ENCODE results near the gene PLB1. TPM values are rescaled to one million over a fixed set of nuclear protein-coding genes. Genes with fewer than 3 reads are reported as not detected.
A peak's percentile ranks its signal among the peaks of the same experiment; 100 is the strongest.

PLB1 gene
- polyA plus RNA-seq, 2 of the 4 experiments (the other 2 are of a cell fraction), result 0.26 to 1.4 TPM

DNA sequence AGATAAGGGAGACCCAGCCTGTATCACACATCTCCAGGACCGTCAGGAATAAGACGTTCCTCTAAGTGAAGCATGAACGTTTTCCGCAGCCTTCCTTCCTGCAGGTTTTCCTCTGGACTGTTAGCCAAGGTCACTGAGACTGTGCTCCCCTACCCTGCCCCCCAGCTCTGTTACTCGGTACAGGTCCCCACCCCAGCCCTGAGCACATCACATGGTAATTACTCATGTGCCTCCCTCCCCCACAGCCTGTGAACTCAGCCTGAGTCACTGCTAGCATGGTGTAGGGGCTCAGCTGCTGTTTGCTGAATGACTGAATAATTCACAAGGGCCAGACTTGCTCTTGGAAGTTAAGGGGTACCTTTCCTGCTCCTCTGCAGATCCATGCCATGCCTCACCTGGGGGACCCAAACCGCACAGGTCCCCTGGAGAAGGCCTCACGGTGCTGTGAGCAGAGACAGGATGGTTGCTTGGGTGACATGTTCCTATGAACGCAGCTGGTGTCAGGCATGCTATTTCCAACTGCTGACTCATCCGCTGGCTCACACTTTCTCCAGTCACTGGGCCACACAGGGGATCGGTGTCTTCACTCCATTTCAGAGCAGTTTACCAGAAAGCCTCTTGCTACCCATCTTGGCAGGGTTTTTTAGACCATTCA is 88.2 kb downstream of the PLB1 start:
- POLR2A ChIA-PET, result interaction anchor here (0.9 to 3.4 kb wide), 7 partner anchors 10 to 286 kb away, joined by 3 to 31 read pairs (median 7); partner anchors contain the start of genes PPP1CB and TRMT61B
- H3K4me2 ChIP-seq, result peak overlapping the region; percentile 85
- peak; percentile 94 for ATAC-seq
- CTCF ChIA-PET, result interaction anchor here (1.0 to 11.9 kb wide), 10 partner anchors 9 to 192 kb away, joined by 3 to 155 read pairs (median 4); no protein-coding TSS in a partner anchor
- TF ChIP-seq FOSL2 (IDR thresholded peaks at IDR 0.05), result peak; percentile 100
- TF ChIP-seq FOSL2 (CRISPR knock-in tag; IDR thresholded peaks at IDR 0.05), result peak; percentile 99
- peak; percentile 99 for TF ChIP-seq JUNB (IDR thresholded peaks at IDR 0.05)
- TF ChIP-seq HOXB5 (CRISPR knock-in tag; IDR thresholded peaks at IDR 0.05), result no peak
- TF ChIP-seq NR3C1 (IDR thresholded peaks at IDR 0.05), result no peak
- TF ChIP-seq CEBPB (IDR thresholded peaks at IDR 0.05), result peak in 1 of 2 experiments; percentile 67; a peak in 1 of 4 replicates
- peak; percentile 75 for TF ChIP-seq MYC (IDR thresholded peaks at IDR 0.05; ENCODE audit: borderline replicate concordance, low read length)
- peak; percentile 59; the same call in 1 of the 2 replicates for TF ChIP-seq BHLHE40 (IDR thresholded peaks at IDR 0.05; ENCODE audit: low read depth, low read length)
- peak; percentile 37; the same call in 1 of the 2 replicates for TF ChIP-seq NFE2L2 (conservative IDR thresholded peaks at IDR 0.05; ENCODE audit: low read length)
- TF ChIP-seq HEYL (CRISPR knock-in tag; IDR thresholded peaks at IDR 0.05), result no peak
- no peak for TF ChIP-seq RNF2 (IDR thresholded peaks at IDR 0.05; ENCODE audit: borderline replicate concordance, low read depth)
- TF ChIP-seq JUN (IDR thresholded peaks at IDR 0.05), result peak; percentile 97
- TF ChIP-seq RAD21 (conservative IDR thresholded peaks at IDR 0.05 in 1 of 2, IDR thresholded peaks at IDR 0.05 in 1 of 2), result peak in 1 of 2 experiments; percentile 41; a peak in 3 of 5 replicates
- TF ChIP-seq, protein P1, sequence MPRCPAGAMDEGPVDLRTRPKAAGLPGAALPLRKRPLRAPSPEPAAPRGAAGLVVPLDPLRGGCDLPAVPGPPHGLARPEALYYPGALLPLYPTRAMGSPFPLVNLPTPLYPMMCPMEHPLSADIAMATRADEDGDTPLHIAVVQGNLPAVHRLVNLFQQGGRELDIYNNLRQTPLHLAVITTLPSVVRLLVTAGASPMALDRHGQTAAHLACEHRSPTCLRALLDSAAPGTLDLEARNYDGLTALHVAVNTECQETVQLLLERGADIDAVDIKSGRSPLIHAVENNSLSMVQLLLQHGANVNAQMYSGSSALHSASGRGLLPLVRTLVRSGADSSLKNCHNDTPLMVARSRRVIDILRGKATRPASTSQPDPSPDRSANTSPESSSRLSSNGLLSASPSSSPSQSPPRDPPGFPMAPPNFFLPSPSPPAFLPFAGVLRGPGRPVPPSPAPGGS (IDR thresholded peaks at IDR 0.05), result 0 out of 3 replicates have a peak, but pooled peaks have one; percentile 51
- TF ChIP-seq SMC3 (IDR thresholded peaks at IDR 0.05), result peak; percentile 48
- TF ChIP-seq, protein P2, sequence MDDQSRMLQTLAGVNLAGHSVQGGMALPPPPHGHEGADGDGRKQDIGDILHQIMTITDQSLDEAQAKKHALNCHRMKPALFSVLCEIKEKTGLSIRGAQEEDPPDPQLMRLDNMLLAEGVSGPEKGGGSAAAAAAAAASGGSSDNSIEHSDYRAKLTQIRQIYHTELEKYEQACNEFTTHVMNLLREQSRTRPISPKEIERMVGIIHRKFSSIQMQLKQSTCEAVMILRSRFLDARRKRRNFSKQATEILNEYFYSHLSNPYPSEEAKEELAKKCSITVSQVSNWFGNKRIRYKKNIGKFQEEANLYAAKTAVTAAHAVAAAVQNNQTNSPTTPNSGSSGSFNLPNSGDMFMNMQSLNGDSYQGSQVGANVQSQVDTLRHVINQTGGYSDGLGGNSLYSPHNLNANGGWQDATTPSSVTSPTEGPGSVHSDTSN (IDR thresholded peaks at IDR 0.05), result peak; percentile 87
- TF ChIP-seq, protein P3, sequence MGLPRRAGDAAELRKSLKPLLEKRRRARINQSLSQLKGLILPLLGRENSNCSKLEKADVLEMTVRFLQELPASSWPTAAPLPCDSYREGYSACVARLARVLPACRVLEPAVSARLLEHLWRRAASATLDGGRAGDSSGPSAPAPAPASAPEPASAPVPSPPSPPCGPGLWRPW (IDR thresholded peaks at IDR 0.05), result no peak
- peak; percentile 85 to 87; a peak in 3 of 5 replicates for TF ChIP-seq EP300 (IDR thresholded peaks at IDR 0.05)
- TF ChIP-seq, protein P4, sequence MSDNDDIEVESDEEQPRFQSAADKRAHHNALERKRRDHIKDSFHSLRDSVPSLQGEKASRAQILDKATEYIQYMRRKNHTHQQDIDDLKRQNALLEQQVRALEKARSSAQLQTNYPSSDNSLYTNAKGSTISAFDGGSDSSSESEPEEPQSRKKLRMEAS (IDR thresholded peaks at IDR 0.05), result peak; percentile 97
- TF ChIP-seq RARB (CRISPR knock-in tag; IDR thresholded peaks at IDR 0.05), result peak; percentile 3; the same call in 1 of the 2 replicates
- 0 out of 2 replicates have a peak, but pooled peaks have one; percentile 35 for TF ChIP-seq NPAS2 (CRISPR knock-in tag; IDR thresholded peaks at IDR 0.05; ENCODE audit: borderline replicate concordance)
- TF ChIP-seq, protein P5, sequence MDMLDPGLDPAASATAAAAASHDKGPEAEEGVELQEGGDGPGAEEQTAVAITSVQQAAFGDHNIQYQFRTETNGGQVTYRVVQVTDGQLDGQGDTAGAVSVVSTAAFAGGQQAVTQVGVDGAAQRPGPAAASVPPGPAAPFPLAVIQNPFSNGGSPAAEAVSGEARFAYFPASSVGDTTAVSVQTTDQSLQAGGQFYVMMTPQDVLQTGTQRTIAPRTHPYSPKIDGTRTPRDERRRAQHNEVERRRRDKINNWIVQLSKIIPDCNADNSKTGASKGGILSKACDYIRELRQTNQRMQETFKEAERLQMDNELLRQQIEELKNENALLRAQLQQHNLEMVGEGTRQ (IDR thresholded peaks at IDR 0.05), result peak; percentile 67
- peak; percentile 94 for TF ChIP-seq MAFK (IDR thresholded peaks at IDR 0.05; ENCODE audit: partially characterized antibody)
- TF ChIP-seq, protein P6, sequence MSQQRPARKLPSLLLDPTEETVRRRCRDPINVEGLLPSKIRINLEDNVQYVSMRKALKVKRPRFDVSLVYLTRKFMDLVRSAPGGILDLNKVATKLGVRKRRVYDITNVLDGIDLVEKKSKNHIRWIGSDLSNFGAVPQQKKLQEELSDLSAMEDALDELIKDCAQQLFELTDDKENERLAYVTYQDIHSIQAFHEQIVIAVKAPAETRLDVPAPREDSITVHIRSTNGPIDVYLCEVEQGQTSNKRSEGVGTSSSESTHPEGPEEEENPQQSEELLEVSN (IDR thresholded peaks at IDR 0.05; ENCODE audit: borderline replicate concordance, low read depth), result no peak
- TF ChIP-seq, protein P7, sequence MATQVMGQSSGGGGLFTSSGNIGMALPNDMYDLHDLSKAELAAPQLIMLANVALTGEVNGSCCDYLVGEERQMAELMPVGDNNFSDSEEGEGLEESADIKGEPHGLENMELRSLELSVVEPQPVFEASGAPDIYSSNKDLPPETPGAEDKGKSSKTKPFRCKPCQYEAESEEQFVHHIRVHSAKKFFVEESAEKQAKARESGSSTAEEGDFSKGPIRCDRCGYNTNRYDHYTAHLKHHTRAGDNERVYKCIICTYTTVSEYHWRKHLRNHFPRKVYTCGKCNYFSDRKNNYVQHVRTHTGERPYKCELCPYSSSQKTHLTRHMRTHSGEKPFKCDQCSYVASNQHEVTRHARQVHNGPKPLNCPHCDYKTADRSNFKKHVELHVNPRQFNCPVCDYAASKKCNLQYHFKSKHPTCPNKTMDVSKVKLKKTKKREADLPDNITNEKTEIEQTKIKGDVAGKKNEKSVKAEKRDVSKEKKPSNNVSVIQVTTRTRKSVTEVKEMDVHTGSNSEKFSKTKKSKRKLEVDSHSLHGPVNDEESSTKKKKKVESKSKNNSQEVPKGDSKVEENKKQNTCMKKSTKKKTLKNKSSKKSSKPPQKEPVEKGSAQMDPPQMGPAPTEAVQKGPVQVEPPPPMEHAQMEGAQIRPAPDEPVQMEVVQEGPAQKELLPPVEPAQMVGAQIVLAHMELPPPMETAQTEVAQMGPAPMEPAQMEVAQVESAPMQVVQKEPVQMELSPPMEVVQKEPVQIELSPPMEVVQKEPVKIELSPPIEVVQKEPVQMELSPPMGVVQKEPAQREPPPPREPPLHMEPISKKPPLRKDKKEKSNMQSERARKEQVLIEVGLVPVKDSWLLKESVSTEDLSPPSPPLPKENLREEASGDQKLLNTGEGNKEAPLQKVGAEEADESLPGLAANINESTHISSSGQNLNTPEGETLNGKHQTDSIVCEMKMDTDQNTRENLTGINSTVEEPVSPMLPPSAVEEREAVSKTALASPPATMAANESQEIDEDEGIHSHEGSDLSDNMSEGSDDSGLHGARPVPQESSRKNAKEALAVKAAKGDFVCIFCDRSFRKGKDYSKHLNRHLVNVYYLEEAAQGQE (IDR thresholded peaks at IDR 0.05), result no peak
- no peak for TF ChIP-seq HOXB13 (CRISPR knock-in tag; IDR thresholded peaks at IDR 0.05; ENCODE audit: low read depth)
- peak; percentile 71; the same call in 1 of the 2 replicates for TF ChIP-seq ESRRA (IDR thresholded peaks at IDR 0.05; ENCODE audit: borderline replicate concordance, low read length)
- peak; percentile 87 for TF ChIP-seq GATA3 (IDR thresholded peaks at IDR 0.05; ENCODE audit: borderline replicate concordance)
- no peak for TF ChIP-seq ZNF302 (CRISPR knock-in tag; IDR thresholded peaks at IDR 0.05)
- peak; percentile 67 for TF ChIP-seq CHD2 (IDR thresholded peaks at IDR 0.05; ENCODE audit: low read length, partially characterized antibody)
- H3K4me3 ChIP-seq, result peak overlapping the region; percentile 7; the same call in 1 of the 3 replicates
- H3K4me1 ChIP-seq, result peaks cover 41% of the 10 kb centered on the region
- peak; percentile 92 for FAIRE-seq
- peak overlapping the region; percentile 94 to 97 for H3K27ac ChIP-seq
- no peaks in the 10 kb centered on the region for H3K9me3 ChIP-seq
- 1% methylated on average over 10 of the region's 10 CpGs for WGBS (ENCODE audit: missing lambda C conversion rate)
- peak; percentile 94 to 99 for DNase-seq (ENCODE audit: low read depth in 1 of 2, low spot score in 1 of 2)

Data from A549 (cell line).